Fibroblast of villous mesenchyme (primary cell): ENCODE results near the gene NABP2. TPM values are rescaled to one million over a fixed set of nuclear protein-coding genes. Genes with fewer than 3 reads are reported as not detected.

ENCODE experiments used
- DNase-seq: peaks from one replicate; pipeline ENCODE4 v3.0.0-alpha.2; 2010; ENCODE audit warnings: low read depth
- H3K4me3 ChIP-seq: 2 replicates; pipeline ENCODE4 v1.5.1; 2011; ENCODE audit warnings: low read depth, mild to moderate bottlenecking, low read length
- total RNA-seq: library from RNA; depleted of rRNA; stranded (reverse); fragments of >200 nt; gene quantifications from 2 replicates; pipeline ENCODE4 v1.2.3, GENCODE V29; 2012
- TF ChIP-seq, protein P1 (sequence below): IDR thresholded peaks from 2 replicates; pipeline ENCODE4 v1.5.1; 2012; ENCODE audit warnings: low read depth, mild to moderate bottlenecking, low read length; ENCODE audit not compliant: insufficient read depth

Gene NABP2
- total RNA-seq = 23.3 and 28.0 TPM in 2 replicates

DNA sequence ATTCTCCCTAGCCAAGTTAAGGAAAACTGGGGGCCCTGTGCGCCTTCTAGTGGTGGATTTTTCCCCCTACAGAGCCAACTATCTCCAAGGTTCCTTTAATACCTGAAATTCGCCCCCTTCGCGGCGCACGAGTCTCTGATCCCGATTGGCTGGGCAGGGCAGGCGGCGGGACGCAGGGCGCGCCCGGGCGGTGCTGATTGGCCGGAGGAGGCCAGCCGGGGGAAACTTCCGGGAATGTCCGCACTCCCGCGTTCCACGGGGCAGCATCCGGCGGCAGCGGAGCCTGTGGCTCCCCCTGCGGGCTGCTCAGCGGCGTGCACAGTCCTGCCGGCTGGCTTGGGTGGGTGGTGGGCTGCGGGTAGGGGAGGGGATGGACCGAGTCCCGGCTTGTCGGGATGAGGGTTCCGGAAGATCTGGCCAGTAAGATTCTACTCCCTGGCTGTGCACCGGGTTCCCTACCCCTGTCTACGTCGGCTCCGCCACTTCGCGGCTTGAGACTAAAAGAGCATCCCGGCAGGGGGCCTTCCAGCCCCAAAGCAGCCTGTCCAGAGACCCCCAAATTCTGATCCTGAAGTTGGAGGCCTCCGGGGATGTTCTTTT is at the start of gene NABP2:
Gene NABP2, plus strand, starts transcription at position 241 of the 600 bp plus-strand sequence. CDS start 515 bp downstream, outside the sequence.
- DNase-seq = peak; percentile 98
- TF ChIP-seq, protein P1, sequence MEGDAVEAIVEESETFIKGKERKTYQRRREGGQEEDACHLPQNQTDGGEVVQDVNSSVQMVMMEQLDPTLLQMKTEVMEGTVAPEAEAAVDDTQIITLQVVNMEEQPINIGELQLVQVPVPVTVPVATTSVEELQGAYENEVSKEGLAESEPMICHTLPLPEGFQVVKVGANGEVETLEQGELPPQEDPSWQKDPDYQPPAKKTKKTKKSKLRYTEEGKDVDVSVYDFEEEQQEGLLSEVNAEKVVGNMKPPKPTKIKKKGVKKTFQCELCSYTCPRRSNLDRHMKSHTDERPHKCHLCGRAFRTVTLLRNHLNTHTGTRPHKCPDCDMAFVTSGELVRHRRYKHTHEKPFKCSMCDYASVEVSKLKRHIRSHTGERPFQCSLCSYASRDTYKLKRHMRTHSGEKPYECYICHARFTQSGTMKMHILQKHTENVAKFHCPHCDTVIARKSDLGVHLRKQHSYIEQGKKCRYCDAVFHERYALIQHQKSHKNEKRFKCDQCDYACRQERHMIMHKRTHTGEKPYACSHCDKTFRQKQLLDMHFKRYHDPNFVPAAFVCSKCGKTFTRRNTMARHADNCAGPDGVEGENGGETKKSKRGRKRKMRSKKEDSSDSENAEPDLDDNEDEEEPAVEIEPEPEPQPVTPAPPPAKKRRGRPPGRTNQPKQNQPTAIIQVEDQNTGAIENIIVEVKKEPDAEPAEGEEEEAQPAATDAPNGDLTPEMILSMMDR = peak; percentile 83
- peak within 1 kb of the TSS; percentile 70 for H3K4me3 ChIP-seq

DNA sequence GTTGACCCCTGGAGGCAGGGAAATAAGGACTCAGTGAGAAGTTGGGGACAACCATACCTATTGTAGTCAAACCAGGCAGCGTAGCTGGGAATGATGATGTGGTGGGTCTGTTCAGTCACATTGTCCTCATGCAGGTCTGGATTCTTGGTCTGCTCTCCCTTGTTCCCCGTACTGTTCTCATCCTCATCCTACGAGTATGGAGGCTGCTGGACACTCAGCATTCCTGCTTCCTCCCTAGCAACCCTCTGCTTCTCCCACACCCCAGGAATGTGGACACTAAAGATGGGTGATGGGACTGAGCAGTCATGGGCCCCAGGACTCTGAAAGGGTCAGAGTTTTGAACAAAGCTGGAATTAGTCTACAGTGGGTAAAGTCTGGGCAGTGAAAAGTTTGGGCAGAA is 45.8 kb upstream of the NABP2 start:
- TF ChIP-seq, protein P1 = no peak
- H3K4me3 ChIP-seq = no peak overlapping the region
- no peak for DNase-seq

DNA sequence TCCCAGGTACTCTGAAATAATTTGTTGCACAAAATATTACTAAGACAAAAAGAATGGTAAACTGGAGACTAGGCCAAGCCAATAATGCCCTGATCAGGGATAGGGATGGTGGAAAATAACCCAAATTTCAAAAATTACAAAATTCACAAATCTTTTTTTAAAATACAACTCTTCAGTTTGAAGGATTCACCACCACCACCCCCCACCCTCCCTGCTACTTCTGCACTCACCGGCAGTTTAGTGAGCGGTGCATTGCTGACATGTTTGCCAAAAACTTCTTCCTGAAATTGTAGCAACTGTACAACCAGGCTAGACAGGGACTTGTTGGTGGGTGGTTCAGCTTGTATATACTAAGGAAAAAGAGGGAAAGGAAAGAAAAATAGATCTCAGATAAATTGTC is 37.2 kb upstream of the NABP2 start:
- no peak overlapping the region for H3K4me3 ChIP-seq
- DNase-seq = no peak
- TF ChIP-seq, protein P1 = no peak

DNA sequence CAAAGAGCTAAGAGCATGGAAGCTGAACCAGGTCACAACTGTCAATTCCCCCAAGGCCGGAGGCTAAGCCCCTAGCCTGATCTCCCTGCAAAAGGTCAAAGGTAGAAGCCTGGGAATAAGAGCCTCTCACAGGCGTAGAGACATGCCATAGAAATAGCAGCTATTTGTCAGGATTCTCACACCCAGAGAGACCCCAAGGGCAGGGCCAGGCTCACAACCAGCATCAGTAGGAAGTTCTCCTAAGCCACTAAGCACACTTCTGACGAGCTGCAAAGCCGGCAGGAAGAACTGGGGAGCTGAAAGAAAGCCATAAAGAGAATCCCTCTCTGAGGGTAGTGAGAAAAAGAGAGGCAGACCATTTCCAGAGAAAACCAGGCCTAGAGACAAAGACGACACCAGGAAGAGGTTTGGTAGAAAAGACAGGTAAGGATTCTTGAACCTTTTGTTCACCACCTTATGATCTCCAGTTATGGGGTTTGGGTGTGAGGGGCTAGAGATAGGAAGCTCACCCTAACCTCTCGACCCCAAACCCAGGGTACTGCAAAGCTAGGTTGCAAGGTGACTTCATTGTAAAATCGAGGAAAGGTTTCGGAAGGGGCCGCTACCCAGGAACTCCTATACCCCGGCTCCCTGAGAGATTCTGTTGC is 35.9 kb upstream of the NABP2 start:
- TF ChIP-seq, protein P1 = no peak
- DNase-seq = no peak
- peak overlapping the region; percentile 83 for H3K4me3 ChIP-seq

DNA sequence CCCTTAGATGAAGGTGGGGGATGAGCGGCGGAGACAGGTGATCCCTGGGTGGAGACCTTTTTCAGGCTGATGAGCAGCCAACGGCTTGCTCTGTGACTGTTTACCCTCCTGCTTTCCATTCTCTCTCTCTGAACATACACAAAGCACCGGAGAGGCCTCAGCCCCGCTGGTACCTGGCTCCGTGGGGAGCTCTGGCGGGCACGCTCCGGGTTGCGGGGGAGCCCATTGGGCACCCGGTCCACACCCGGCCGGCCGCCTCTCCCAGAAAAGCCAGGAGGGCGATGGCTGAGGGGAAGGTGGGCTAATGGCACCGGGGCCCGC is 35.4 kb upstream of the NABP2 start:
- peak overlapping the region; percentile 83 for H3K4me3 ChIP-seq
- TF ChIP-seq, protein P1 = no peak
- DNase-seq = no peak

DNA sequence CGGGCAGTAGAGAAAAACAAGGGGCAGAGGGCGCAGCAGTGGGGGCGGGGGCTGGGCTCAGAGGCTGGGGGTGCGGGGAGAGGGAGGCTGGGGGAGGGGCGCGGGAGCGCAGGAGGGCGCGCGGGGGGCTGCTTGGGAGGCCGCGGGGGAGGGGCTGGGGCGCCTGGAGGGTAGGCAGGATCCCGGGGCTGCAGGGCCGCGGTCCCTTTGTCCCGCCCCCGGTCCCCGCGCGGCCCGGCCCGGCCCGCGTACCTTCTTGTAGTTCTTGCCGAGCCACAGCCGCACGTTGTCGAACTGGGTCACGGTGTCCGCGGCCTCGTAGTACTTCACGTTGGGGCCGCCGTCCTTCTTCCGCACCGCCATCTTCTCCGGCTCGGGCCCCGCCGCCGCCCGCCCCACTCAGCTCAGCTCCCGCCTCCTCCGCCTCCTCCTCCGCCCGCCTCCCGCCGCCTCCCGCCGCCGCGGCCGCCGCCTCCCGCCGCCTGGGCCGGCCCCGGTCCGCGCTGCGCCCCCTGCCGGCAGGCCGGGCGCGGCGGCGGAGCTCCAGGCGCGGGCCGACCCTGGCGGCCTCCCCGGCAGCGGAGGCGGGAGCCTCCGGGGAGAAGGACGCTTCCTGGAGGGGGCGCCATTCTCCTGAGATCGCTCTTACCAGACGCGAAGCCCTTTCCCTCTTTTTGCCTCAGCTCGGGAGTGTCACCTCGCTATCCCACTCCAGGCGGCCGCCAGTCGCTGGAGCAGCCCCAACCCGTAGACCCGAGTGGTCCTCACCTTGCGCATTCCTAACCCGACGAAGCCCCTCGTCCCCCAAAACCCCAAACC is 34.8 kb upstream of the NABP2 start, which contains the start of gene SMARCC2:
Gene SMARCC2, minus strand, starts transcription at position 385 of the 819 bp plus-strand sequence. Its CDS starts 22 bp downstream, at position 363.
- DNase-seq = peak; percentile 88
- TF ChIP-seq, protein P1 = peak; percentile 60

More for the DNA sequence above, 34.8 kb upstream of the NABP2 start, which contains the start of gene SMARCC2:
- peak within 1 kb of the TSS; percentile 87 for H3K4me3 ChIP-seq
